ENCODE measurements around the gene HDGF.

Gene HDGF

DNA sequence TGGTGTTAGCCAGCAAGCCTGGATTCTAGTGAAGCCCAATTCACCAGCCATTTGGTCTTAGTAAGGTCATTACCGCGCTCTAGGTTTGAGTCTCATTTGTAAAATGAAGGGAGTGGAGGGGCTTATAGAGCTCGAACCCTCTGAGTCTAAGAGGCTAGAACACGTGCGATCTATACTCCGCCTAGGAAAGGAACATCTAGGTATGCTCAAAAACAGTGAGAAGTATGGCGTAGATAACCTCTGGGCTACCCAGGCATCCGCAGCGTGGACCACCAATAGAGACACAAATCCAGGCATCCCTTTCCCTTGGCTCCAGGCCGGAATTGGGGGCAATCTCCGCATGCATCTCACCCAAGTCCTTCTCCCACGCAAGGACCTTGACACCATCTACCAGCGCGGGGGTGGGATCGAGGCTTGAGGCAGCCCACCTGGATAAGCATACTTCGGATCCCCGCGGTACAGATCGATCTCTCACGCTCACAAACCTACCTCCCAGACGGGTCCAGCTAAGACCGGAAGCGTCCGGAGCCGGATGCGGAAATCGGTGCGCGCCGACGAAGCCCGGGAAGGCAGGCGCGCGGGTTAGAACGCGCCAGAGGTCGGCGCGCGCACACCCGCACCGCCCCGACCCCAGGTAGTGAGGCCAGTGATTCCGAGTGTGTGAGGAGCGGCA lies 23.4 kb downstream of the HDGF start, which contains the start of gene METTL25B:
Gene METTL25B (plus strand): TSS at position 544 of the 673 bp plus-strand sequence. CDS start 636 bp downstream, outside the sequence.
- Histone ChIP-seq H3K27me3 (ENCODE audit: control insufficient read depth, insufficient read depth, low read length) (no peaks in the 10 kb centered on the region), H3K4me1 (ENCODE audit: control insufficient read depth, low read depth, low read length) (peaks cover 20% of the 10 kb centered on the region), H3K27ac (ENCODE audit: low read length) (peak within 1 kb of the TSS; percentile 80), H3K36me3 (ENCODE audit: control insufficient read depth, low read depth, low read length) (peaks cover 29% of the 10 kb centered on the region), H3K4me3 (ENCODE audit: low read length) (peak within 1 kb of the TSS; percentile 100), H3K9ac (ENCODE audit: low read length) (peak within 1 kb of the TSS; percentile 89), H3K9me3 (ENCODE audit: control insufficient read depth, low read depth, low read length) (no peaks in the 10 kb centered on the region)

DNA sequence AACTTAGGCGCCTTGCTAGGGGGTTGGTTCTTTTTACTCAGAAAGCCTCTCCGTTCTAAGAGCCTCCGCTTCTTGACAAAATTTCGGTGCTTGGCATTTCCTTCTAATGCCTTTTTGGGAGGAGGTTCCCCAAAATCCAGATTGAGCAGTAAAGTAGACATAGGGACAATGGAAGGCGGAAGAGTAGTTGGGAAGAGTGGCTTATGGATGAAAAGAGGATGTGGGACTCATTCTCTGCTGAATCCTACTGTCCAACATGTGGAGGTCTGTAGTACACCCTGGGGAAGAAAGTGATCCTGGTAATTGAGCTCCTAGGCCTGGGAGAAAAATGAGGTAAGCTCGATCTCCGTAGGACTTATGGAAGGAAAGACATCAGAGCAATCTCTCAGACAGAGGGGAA lies 24.0 kb downstream of the HDGF start:
- peak overlapping the region; percentile 89 for H3K9ac ChIP-seq (ENCODE audit: low read length)
- no peak overlapping the region for H3K27ac ChIP-seq (ENCODE audit: low read length)

GRCh38 chr1:156726549-156727226 lies 24.8 kb downstream of the HDGF start:
- Histone ChIP-seq H3K9me3 (ENCODE audit: control insufficient read depth, low read depth, low read length) (no peaks in the 10 kb centered on the region), H3K36me3 (ENCODE audit: control insufficient read depth, low read depth, low read length) (peaks cover 35% of the 10 kb centered on the region), H3K4me3 (ENCODE audit: low read length) (peak overlapping the region; percentile 56), H3K4me1 (ENCODE audit: control insufficient read depth, low read depth, low read length) (peaks cover 20% of the 10 kb centered on the region), H3K9ac (ENCODE audit: low read length) (no peak overlapping the region), H3K27me3 (ENCODE audit: control insufficient read depth, insufficient read depth, low read length) (no peaks in the 10 kb centered on the region), H3K27ac (ENCODE audit: low read length) (no peak overlapping the region)

More for the DNA sequence above, 24.0 kb downstream of the HDGF start:
- no peaks in the 10 kb centered on the region for H3K27me3 ChIP-seq (ENCODE audit: control insufficient read depth, insufficient read depth, low read length)
- H3K4me1 ChIP-seq (ENCODE audit: control insufficient read depth, low read depth, low read length): peaks cover 20% of the 10 kb centered on the region
- peaks cover 31% of the 10 kb centered on the region for H3K36me3 ChIP-seq (ENCODE audit: control insufficient read depth, low read depth, low read length)
- peak overlapping the region; percentile 100 for H3K4me3 ChIP-seq (ENCODE audit: low read length)
- no peaks in the 10 kb centered on the region for H3K9me3 ChIP-seq (ENCODE audit: control insufficient read depth, low read depth, low read length)

GRCh38 chr1:156725683-156726280 lies 25.7 kb downstream of the HDGF start:
- H3K4me3 ChIP-seq (ENCODE audit: low read length): peak overlapping the region; percentile 56
- H3K27ac ChIP-seq (ENCODE audit: low read length): no peak overlapping the region
- H3K9me3 ChIP-seq (ENCODE audit: control insufficient read depth, low read depth, low read length): no peaks in the 10 kb centered on the region
- H3K36me3 ChIP-seq (ENCODE audit: control insufficient read depth, low read depth, low read length): peaks cover 44% of the 10 kb centered on the region
- no peaks in the 10 kb centered on the region for H3K27me3 ChIP-seq (ENCODE audit: control insufficient read depth, insufficient read depth, low read length)
- peaks cover 20% of the 10 kb centered on the region for H3K4me1 ChIP-seq (ENCODE audit: control insufficient read depth, low read depth, low read length)
- no peak overlapping the region for H3K9ac ChIP-seq (ENCODE audit: low read length)

DNA sequence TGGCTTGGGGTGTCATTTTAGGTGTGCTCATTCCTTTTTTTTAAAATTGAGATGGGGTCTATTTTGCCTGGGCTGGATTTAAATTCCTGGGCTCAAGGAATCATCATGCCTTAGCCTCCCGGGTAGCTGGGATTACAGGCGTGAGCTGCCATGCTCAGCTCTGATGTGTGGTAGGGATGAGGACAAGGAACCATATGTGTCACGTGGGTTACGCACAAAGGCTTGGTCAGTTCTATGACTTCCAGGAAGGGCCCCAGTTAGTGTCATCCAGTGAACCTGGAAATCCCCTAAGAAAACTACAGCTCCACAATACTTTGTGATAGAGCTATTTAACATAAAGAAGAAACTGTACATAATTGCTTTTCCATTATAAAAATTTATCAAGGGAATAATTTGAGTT lies 29.9 kb downstream of the HDGF start:
- peaks cover 13% of the 10 kb centered on the region for H3K4me1 ChIP-seq (ENCODE audit: control insufficient read depth, low read depth, low read length)
- H3K9me3 ChIP-seq (ENCODE audit: control insufficient read depth, low read depth, low read length): no peaks in the 10 kb centered on the region
- peaks cover 45% of the 10 kb centered on the region for H3K36me3 ChIP-seq (ENCODE audit: control insufficient read depth, low read depth, low read length)
- H3K9ac ChIP-seq (ENCODE audit: low read length): no peak overlapping the region
- H3K27ac ChIP-seq (ENCODE audit: low read length): no peak overlapping the region
- H3K27me3 ChIP-seq (ENCODE audit: control insufficient read depth, insufficient read depth, low read length): no peaks in the 10 kb centered on the region
- H3K4me3 ChIP-seq (ENCODE audit: low read length): no peak overlapping the region

DNA sequence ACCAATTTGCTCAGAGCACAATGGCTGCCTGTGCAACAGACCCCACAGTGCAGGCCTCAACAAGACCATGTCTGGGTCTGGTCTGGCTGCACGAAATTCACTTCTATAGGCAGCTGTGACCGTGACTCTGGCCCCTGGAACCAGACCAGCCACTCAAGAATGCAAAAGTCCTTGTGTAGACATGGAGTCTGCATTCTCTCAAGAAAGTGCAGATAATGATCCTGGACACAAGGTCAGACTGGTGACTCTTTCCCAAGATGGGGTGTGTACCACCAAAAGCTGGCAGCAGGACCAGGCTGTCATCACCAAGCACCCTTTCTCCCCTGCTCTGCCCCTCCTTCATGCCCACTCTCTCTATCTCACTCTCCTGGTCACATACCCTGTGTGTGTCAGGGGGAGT lies 30.3 kb downstream of the HDGF start:
- Histone ChIP-seq H3K4me3 (ENCODE audit: low read length) (no peak overlapping the region), H3K36me3 (ENCODE audit: control insufficient read depth, low read depth, low read length) (peaks cover 42% of the 10 kb centered on the region), H3K4me1 (ENCODE audit: control insufficient read depth, low read depth, low read length) (peaks cover 9% of the 10 kb centered on the region), H3K9me3 (ENCODE audit: control insufficient read depth, low read depth, low read length) (no peaks in the 10 kb centered on the region), H3K27ac (ENCODE audit: low read length) (no peak overlapping the region), H3K27me3 (ENCODE audit: control insufficient read depth, insufficient read depth, low read length) (no peaks in the 10 kb centered on the region), H3K9ac (ENCODE audit: low read length) (no peak overlapping the region)

DNA sequence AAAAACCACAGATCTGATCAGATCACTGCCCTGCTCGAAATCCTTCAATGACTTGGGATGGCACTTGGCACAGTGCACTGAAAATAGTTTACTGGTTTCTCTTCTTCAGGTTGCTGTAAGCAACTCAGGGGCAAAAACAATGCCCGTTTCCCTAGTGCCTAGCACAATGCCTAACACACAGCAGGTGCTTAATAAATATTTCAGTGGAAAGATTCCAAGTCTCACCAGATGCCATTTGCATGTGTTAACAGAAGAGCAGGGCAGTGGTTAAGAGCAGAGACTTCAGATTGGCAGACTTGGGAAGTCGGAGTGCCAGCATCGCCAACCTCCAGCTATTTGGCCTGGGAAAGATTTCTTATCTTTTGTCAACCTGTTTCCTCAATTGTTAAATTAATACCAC lies 34.1 kb downstream of the HDGF start:
- Histone ChIP-seq H3K4me3 (ENCODE audit: low read length) (no peak overlapping the region), H3K36me3 (ENCODE audit: control insufficient read depth, low read depth, low read length) (peaks cover 14% of the 10 kb centered on the region), H3K9ac (ENCODE audit: low read length) (no peak overlapping the region), H3K9me3 (ENCODE audit: control insufficient read depth, low read depth, low read length) (no peaks in the 10 kb centered on the region), H3K27me3 (ENCODE audit: control insufficient read depth, insufficient read depth, low read length) (no peaks in the 10 kb centered on the region), H3K27ac (ENCODE audit: low read length) (no peak overlapping the region), H3K4me1 (ENCODE audit: control insufficient read depth, low read depth, low read length) (no peaks in the 10 kb centered on the region)

DNA sequence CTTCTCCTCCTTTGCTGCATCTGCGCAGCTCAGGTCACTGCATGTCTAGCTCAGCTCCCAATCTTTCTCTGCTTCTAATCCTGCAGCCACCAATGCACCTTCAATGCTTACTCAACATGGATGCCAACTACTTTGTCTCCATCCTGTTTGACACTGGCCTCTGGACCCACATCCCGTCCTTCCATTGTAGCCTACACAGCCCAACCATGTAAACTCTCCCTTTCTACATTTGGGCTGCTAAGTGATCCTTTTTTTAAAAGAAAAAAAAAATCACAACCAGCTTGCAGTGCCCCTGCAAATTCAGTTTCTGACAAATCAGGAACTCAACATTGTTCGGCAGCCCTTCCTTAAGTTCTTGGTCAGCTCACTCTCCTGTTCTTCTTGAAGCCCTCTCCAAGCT lies 36.6 kb downstream of the HDGF start:
- no peaks in the 10 kb centered on the region for H3K9me3 ChIP-seq (ENCODE audit: control insufficient read depth, low read depth, low read length)
- no peak overlapping the region for H3K27ac ChIP-seq (ENCODE audit: low read length)
- no peak overlapping the region for H3K9ac ChIP-seq (ENCODE audit: low read length)
- H3K4me1 ChIP-seq (ENCODE audit: control insufficient read depth, low read depth, low read length): peaks cover 18% of the 10 kb centered on the region
- H3K4me3 ChIP-seq (ENCODE audit: low read length): no peak overlapping the region
- H3K27me3 ChIP-seq (ENCODE audit: control insufficient read depth, insufficient read depth, low read length): no peaks in the 10 kb centered on the region
- no peaks in the 10 kb centered on the region for H3K36me3 ChIP-seq (ENCODE audit: control insufficient read depth, low read depth, low read length)

- no peak overlapping the region for H3K9ac ChIP-seq (ENCODE audit: low read length)
- peaks cover 40% of the 10 kb centered on the region for H3K4me1 ChIP-seq (ENCODE audit: control insufficient read depth, low read depth, low read length)
- no peak overlapping the region for H3K27ac ChIP-seq (ENCODE audit: low read length)
- no peaks in the 10 kb centered on the region for H3K36me3 ChIP-seq (ENCODE audit: control insufficient read depth, low read depth, low read length)
- H3K9me3 ChIP-seq (ENCODE audit: control insufficient read depth, low read depth, low read length): no peaks in the 10 kb centered on the region
- H3K27me3 ChIP-seq (ENCODE audit: control insufficient read depth, insufficient read depth, low read length): no peaks in the 10 kb centered on the region
- no peak overlapping the region for H3K4me3 ChIP-seq (ENCODE audit: low read length)
Measured at GRCh38 chr1:156712626-156713025, 38.8 kb downstream of the HDGF start.

GRCh38 chr1:156711011-156711817 lies 40.3 kb downstream of the HDGF start:
- no peak overlapping the region for H3K27ac ChIP-seq (ENCODE audit: low read length)

GRCh38 chr1:156709757-156710489 lies 41.6 kb downstream of the HDGF start:
- H3K27ac ChIP-seq (ENCODE audit: low read length): no peak overlapping the region
- no peak overlapping the region for H3K4me3 ChIP-seq (ENCODE audit: low read length)
- H3K27me3 ChIP-seq (ENCODE audit: control insufficient read depth, insufficient read depth, low read length): peaks cover 4% of the 10 kb centered on the region
- no peaks in the 10 kb centered on the region for H3K36me3 ChIP-seq (ENCODE audit: control insufficient read depth, low read depth, low read length)
- no peak overlapping the region for H3K9ac ChIP-seq (ENCODE audit: low read length)
- no peaks in the 10 kb centered on the region for H3K9me3 ChIP-seq (ENCODE audit: control insufficient read depth, low read depth, low read length)
- peaks cover 48% of the 10 kb centered on the region for H3K4me1 ChIP-seq (ENCODE audit: control insufficient read depth, low read depth, low read length)

More at GRCh38 chr1:156711011-156711817, 40.3 kb downstream of the HDGF start:
- Histone ChIP-seq H3K27me3 (ENCODE audit: control insufficient read depth, insufficient read depth, low read length) (no peaks in the 10 kb centered on the region), H3K9ac (ENCODE audit: low read length) (no peak overlapping the region), H3K4me1 (ENCODE audit: control insufficient read depth, low read depth, low read length) (peaks cover 48% of the 10 kb centered on the region), H3K9me3 (ENCODE audit: control insufficient read depth, low read depth, low read length) (no peaks in the 10 kb centered on the region), H3K36me3 (ENCODE audit: control insufficient read depth, low read depth, low read length) (no peaks in the 10 kb centered on the region), H3K4me3 (ENCODE audit: low read length) (no peak overlapping the region)
